Ovary (tissue), 9 donors: ENCODE measurements around the gene RGR. TPM values are rescaled to one million over a fixed set of nuclear protein-coding genes. Genes with fewer than 3 reads are reported as not detected.

Source experiments
- DNase-seq, 5 donors: peaks; one replicate each; pipeline ENCODE4 v3.0.0-alpha.2; 2019 to 2020
- H3K27ac ChIP-seq, 2 donors: fragments of 200-600 bp; one replicate each; pipeline versions ENCODE4 v1.5.1 to v1.8.0; 2019 to 2022
- H3K27me3 ChIP-seq: fragments of 200-600 bp; one replicate; pipeline ENCODE4 v1.8.0; 2022
- H3K36me3 ChIP-seq: fragments of 200-600 bp; sonication (generic); one replicate; pipeline ENCODE4 v1.5.1; 2019
- H3K4me1 ChIP-seq: one replicate; pipeline ENCODE4 v1.8.1; 2013; ENCODE audit warnings: mild to moderate bottlenecking, moderate library complexity; ENCODE audit not compliant: insufficient read depth
- H3K4me3 ChIP-seq: fragments of 200-600 bp; sonication (generic); one replicate; pipeline ENCODE4 v1.5.1; 2017
- H3K9me3 ChIP-seq, 2 donors: fragments of 200-600 bp in 1 of 2; sonication (generic) in 1 of 2; one replicate each; pipeline versions ENCODE4 v1.5.1 to v1.8.1; 2013 to 2019; ENCODE audit warnings: mild to moderate bottlenecking in 1 of 2, moderate library complexity in 1 of 2
- CTCF ChIP-seq, 3 donors: fragments of 450-650 bp in 2 of 3; fragments of 200-600 bp in 1 of 3; IDR thresholded peaks; one replicate each; pipeline versions ENCODE4 v1.5.1 to v1.8.0; 2016 to 2022; ENCODE audit warnings: antibody characterized with exemption in 3 of 3, mild to moderate bottlenecking in 1 of 3
- EP300 ChIP-seq: sonication (generic); formaldehyde crosslinking; IDR thresholded peaks from one replicate; pipeline ENCODE4 v1.6.1; 2017; ENCODE audit warnings: antibody characterized with exemption
- POLR2A ChIP-seq: fragments of 450-650 bp; IDR thresholded peaks from one replicate; pipeline ENCODE4 v1.6.1; 2017; ENCODE audit warnings: antibody characterized with exemption, mild to moderate bottlenecking, moderate library complexity
- WGBS, 3 donors: extraction: QIAGEN DNeasy Blood & Tissue Kit in 1 of 3; methylation state at CpG; one replicate each; pipeline versions ENCODE4 v1.1.5 to v1.1.7; 2013 to 2017; 5-methylcytosine and 5-hydroxymethylcytosine counted together
- intact Hi-C, 4 donors: fragments of 100-400 bp; cut with DNase I; formaldehyde crosslinking; loops; one replicate each; pipeline versions ENCODE4 v1.11.0 to v1.15.1; 2022 to 2023
- polyA plus RNA-seq, 2 donors: library from polyadenylated mRNA; stranded (reverse); fragments of 200-250 nt in 1 of 2; fragments of 350-450 nt in 1 of 2; fragmentation: Illumina TruSeq in 1 of 2; extraction: RNeasy Lipid Tissue Mini Kit (QIAGEN cat#74804) in 1 of 2; gene quantifications; one replicate each; pipeline ENCODE4 v1.2.3, GENCODE V29; 2013 to 2014
- total RNA-seq, 7 donors: library from RNA; depleted of rRNA in 2 of 7; stranded (reverse); fragments of >200 nt in 2 of 7; fragmentation: NEBNext Ultra II Directional in 3 of 7; extraction: Animal tissue kit (Norgen Biotek cat#: 25700) in 3 of 7; gene quantifications; one replicate each; pipeline versions ENCODE4 v1.1.0 to v1.2.4, GENCODE V29; 2016 to 2023
- donor health status: DM: no; HTN: no; CAD: no; lungs with moderate emphysema.
- donor health status: DM: no; HTN: no; CAD: no.
- donor health status: Bipolar disorder and iron deficiency.
- donor health status: DM: yes; HTN: yes; CAD: no.
- donor health status: DM: no; HTN: no; CAD: no.
- donor health status: DM: yes; HTN: yes; CAD: no.

The RGR gene
- total and polyA plus RNA-seq, 9 donors, result not detected

GRCh38 chr10:84308021-84308420, 63.2 kb downstream of the RGR start:
- WGBS, 3 donors, result 16 to 36% (median 20%) methylated on average over 1 of the region's 1 CpG
- Histone ChIP-seq H3K9me3 (no peaks in the 10 kb centered on the region), H3K4me3 (no peak overlapping the region), H3K27me3 (no peaks in the 10 kb centered on the region), H3K27ac (no peak overlapping the region), H3K36me3 (no peaks in the 10 kb centered on the region), H3K4me1 (no peaks in the 10 kb centered on the region)
- DNase-seq, result no peak
- intact Hi-C loops, result no loop called here
- TF ChIP-seq CTCF (IDR thresholded peaks at IDR 0.05) (no peak), EP300 (no peak), POLR2A (no peak)

GRCh38 chr10:84308481-84309304, 63.8 kb downstream of the RGR start:
- Histone ChIP-seq H3K27ac (no peak overlapping the region), H3K36me3 (no peaks in the 10 kb centered on the region), H3K27me3 (no peaks in the 10 kb centered on the region), H3K9me3 (no peaks in the 10 kb centered on the region), H3K4me3 (no peak overlapping the region), H3K4me1 (no peaks in the 10 kb centered on the region)
- TF ChIP-seq CTCF (IDR thresholded peaks at IDR 0.05), result no peak
- TF ChIP-seq POLR2A, result no peak
- TF ChIP-seq EP300, result no peak
- no peak for DNase-seq
- intact Hi-C loops, result no loop called here
- 38 to 57% (median 42%) methylated on average over 6 of the region's 6 CpGs for WGBS, 3 donors

Other genes with a start within 250 kb of the RGR start
- gene GHITM, start 105.5 kb upstream of the RGR start, total RNA-seq, result 100 to 1,000 TPM in 3 of 7 donors, 10 to 100 TPM in 4; 82.5 to 101 (median 95.6) TPM
- 100 to 1,000 TPM; 101 to 190 TPM for gene GHITM, start 105.5 kb upstream of the RGR start, polyA plus RNA-seq
- 1 to 10 TPM in 1 of 7 donors, under 1 TPM in 1, not detected in 5; 0.31 to 3.6 TPM for gene GPR15LG, start 71.3 kb upstream of the RGR start, total RNA-seq
- not detected for gene GPR15LG, start 71.3 kb upstream of the RGR start, polyA plus RNA-seq
- gene CDHR1, start 50.5 kb upstream of the RGR start, total RNA-seq, result 1 to 10 TPM in 1 of 7 donors, under 1 TPM in 6; 0.08 to 2.2 (median 0.69) TPM
- 1 to 10 TPM in 1 of 2 donors, under 1 TPM in 1; 0.17 to 2.1 TPM for gene CDHR1, start 50.5 kb upstream of the RGR start, polyA plus RNA-seq
- not detected for gene LRIT2, start 19.5 kb upstream of the RGR start, total RNA-seq
- gene LRIT2, start 19.5 kb upstream of the RGR start, polyA plus RNA-seq, result not detected
- gene LRIT1, start 3.5 kb upstream of the RGR start, total RNA-seq, result not detected
- gene LRIT1, start 3.5 kb upstream of the RGR start, polyA plus RNA-seq, result not detected
- gene CCSER2, start 83.5 kb downstream of the RGR start, total RNA-seq, result 10 to 100 TPM; 26.5 to 86.3 (median 51.5) TPM
- 10 to 100 TPM; 12.2 to 32.2 TPM for gene CCSER2, start 83.5 kb downstream of the RGR start, polyA plus RNA-seq